HG03025 (cell line): ENCODE measurements around the gene AP1B1.

ENCODE experiments used
- ATAC-seq: cut with Tn5 transposase; IDR thresholded peaks from one replicate; pipeline ENCODE4 v1.9.1; 2021; ENCODE audit warnings: mild to moderate bottlenecking, moderate library complexity; ENCODE audit not compliant: unreplicated experiment, low FRiP score

The AP1B1 gene

GRCh38 chr22:29315286-29316140 is 72.9 kb downstream of the AP1B1 start, which contains the start of gene RASL10A:
TSS of gene RASL10A (minus strand) at chr22:29315697. CDS start at chr22:29315246, 451 bp downstream.
- no peak for ATAC-seq

GRCh38 chr22:29314537-29315285 is 73.7 kb downstream of the AP1B1 start:
- no peak for ATAC-seq

- no peak for ATAC-seq
Measured at GRCh38 chr22:29313576-29314466, 74.5 kb downstream of the AP1B1 start.

- no peak for ATAC-seq
Measured at GRCh38 chr22:29313126-29313575, 75.2 kb downstream of the AP1B1 start.

GRCh38 chr22:29312218-29313125 is 75.9 kb downstream of the AP1B1 start:
- no peak for ATAC-seq

GRCh38 chr22:29311464-29312217 is 76.7 kb downstream of the AP1B1 start:
- no peak for ATAC-seq

- no peak for ATAC-seq
Measured at GRCh38 chr22:29310863-29311339, 77.5 kb downstream of the AP1B1 start.

- no peak for ATAC-seq
Measured at GRCh38 chr22:29310065-29310862, 78.1 kb downstream of the AP1B1 start.

- ATAC-seq = no peak
Measured at GRCh38 chr22:29309332-29310064, 78.9 kb downstream of the AP1B1 start.

- no peak for ATAC-seq
Measured at GRCh38 chr22:29308791-29309262, 79.5 kb downstream of the AP1B1 start.

- no peak for ATAC-seq
Measured at GRCh38 chr22:29308148-29308790, 80.1 kb downstream of the AP1B1 start.

GRCh38 chr22:29307596-29308147 is 80.7 kb downstream of the AP1B1 start:
- ATAC-seq = no peak

GRCh38 chr22:29306835-29307595 is 81.4 kb downstream of the AP1B1 start:
- no peak for ATAC-seq

- no peak for ATAC-seq
Measured at GRCh38 chr22:29306175-29306834, 82.1 kb downstream of the AP1B1 start, which contains the start of gene GAS2L1. TSS of gene GAS2L1 (plus strand) at chr22:29306650. CDS start at chr22:29308106, 1,456 bp downstream.

- ATAC-seq = no peak
Measured at GRCh38 chr22:29305836-29306174, 82.6 kb downstream of the AP1B1 start.
